ENCODE measurements around the gene SYVN1.

DNA sequence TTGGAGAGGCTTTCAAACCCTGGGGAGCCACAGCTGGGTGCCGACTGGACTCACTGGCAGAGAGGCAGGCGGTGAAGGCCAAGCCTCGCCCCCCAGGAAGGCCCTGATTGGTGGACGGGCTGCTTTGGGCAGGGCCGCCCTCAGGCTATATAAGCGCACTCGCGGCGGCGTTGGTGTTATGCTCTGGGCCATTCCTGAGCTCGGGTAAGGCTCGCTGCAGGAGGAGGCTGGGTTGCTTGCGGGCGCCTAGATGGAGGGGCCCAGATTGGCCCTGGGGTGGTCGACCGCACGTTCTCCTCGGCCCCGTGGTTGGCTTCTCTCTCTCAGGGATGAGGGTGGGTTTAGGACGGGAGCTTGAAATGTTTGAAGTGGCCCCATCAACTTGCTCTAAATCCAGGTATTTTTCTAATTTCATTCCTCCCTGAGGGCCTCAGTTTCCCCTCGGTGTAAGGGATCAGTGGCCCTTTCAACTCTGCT lies 35.8 kb upstream of the SYVN1 start, which contains the start of gene SPDYC:
- TF ChIP-seq CTCF (IDR thresholded peaks at IDR 0.05 in 2 of 3, conservative IDR thresholded peaks at IDR 0.05 in 1 of 3; ENCODE audit: borderline replicate concordance in 1 of 3, insufficient read depth in 1 of 3, low read depth in 2 of 3, low read length in 2 of 3): no peak
- peak; percentile 66 for TF ChIP-seq POLR2A (IDR thresholded peaks at IDR 0.05; ENCODE audit: borderline replicate concordance, extremely low read depth, insufficient read depth, insufficient read length)
- TF ChIP-seq REST (IDR thresholded peaks at IDR 0.05; ENCODE audit: low read depth): no peak
- no peak for TF ChIP-seq YY1 (IDR thresholded peaks at IDR 0.05; ENCODE audit: extremely low read depth, insufficient replicate concordance, low read depth, low read length)
- peak; percentile 87 for TF ChIP-seq POLR2AphosphoS5 (IDR thresholded peaks at IDR 0.05; ENCODE audit: low read depth, low read length)
- TF ChIP-seq EZH2 (IDR thresholded peaks at IDR 0.05): no peak
- no peak for TF ChIP-seq ZNF274 (IDR thresholded peaks at IDR 0.05; ENCODE audit: low read depth, low read length)
- TF ChIP-seq SRF (IDR thresholded peaks at IDR 0.05; ENCODE audit: low read depth): no peak
- no peak for TF ChIP-seq MAX (IDR thresholded peaks at IDR 0.05)
- no peak for TF ChIP-seq JUND (IDR thresholded peaks at IDR 0.05)
- no peak for TF ChIP-seq SP1 (IDR thresholded peaks at IDR 0.05; ENCODE audit: low read depth)
- TF ChIP-seq ZFX (IDR thresholded peaks at IDR 0.05): no peak
- no peak for TF ChIP-seq EZH2phosphoT487 (IDR thresholded peaks at IDR 0.05; ENCODE audit: borderline replicate concordance)
- TF ChIP-seq CEBPB (IDR thresholded peaks at IDR 0.05; ENCODE audit: low read depth): no peak
